Measurements from ENCODE around the gene PCDHB8. TPM values are rescaled to one million over a fixed set of nuclear protein-coding genes. Genes with fewer than 3 reads are reported as not detected.
"Not testable (repeated sequence)": the region's sequence is repeated elsewhere in the genome, so short reads cannot be mapped to it uniquely, and the experiment has no call there.

The PCDHB8 gene
- polyA plus RNA-seq, 3 donors = not detected

- H3K27me3 Mint-ChIP-seq (ENCODE audit: low read depth in 3 of 3) = peaks cover 10 to 50% (median 33%) of the 10 kb centered on the region in 3 donors
- no peak within 1 kb of the TSS for H2AFZ ChIP-seq (ENCODE audit: insufficient read depth, low read depth, low read length, poor library complexity, severe bottlenecking)
- intact Hi-C loops (cut with micrococcal nuclease) = no loop called here
- no peak for TF ChIP-seq CTCF (IDR thresholded peaks at IDR 0.05)
- no peak within 1 kb of the TSS for H3K4me3 ChIP-seq (replicated peaks in 1 of 3; ENCODE audit: low read depth in 2 of 3, low read length in 3 of 3)
- H3K9me3 ChIP-seq (replicated peaks in 1 of 2; ENCODE audit: control insufficient read depth in 1 of 2, insufficient read depth in 1 of 2, low read length in 2 of 2) = peaks cover 44 to 57% of the 10 kb centered on the region in 2 donors
- H3K27ac Mint-ChIP-seq = no peak within 1 kb of the TSS
- H3K4me1 ChIP-seq (ENCODE audit: control insufficient read depth in 1 of 2, insufficient read depth in 2 of 2, low read length in 2 of 2) = no peaks in the 10 kb centered on the region
- no peak within 1 kb of the TSS for H3K4me3 Mint-ChIP-seq
- no peak within 1 kb of the TSS for H3K9ac ChIP-seq (ENCODE audit: insufficient read depth, low read length, poor library complexity, severe bottlenecking)
- WGBS (ENCODE audit: insufficient coverage) = 4% methylated on average over 4 of the region's 9 CpGs
- H4K20me1 ChIP-seq (ENCODE audit: insufficient read depth, low read length) = no peaks in the 10 kb centered on the region
- H3K4me2 ChIP-seq (replicated peaks; ENCODE audit: extremely low read depth, low read length, poor library complexity, severe bottlenecking) = no peak within 1 kb of the TSS
- H3K36me3 ChIP-seq (replicated peaks in 1 of 2; ENCODE audit: control insufficient read depth in 1 of 2, insufficient read depth in 2 of 2, low read length in 2 of 2) = no peaks in the 10 kb centered on the region
- no peaks in the 10 kb centered on the region for H3K36me3 Mint-ChIP-seq
- no peaks in the 10 kb centered on the region for H3K4me1 Mint-ChIP-seq
- peaks cover 2 to 39% of the 10 kb centered on the region in 2 donors for H3K27me3 ChIP-seq (ENCODE audit: control insufficient read depth in 2 of 2, insufficient read depth in 2 of 2, low read length in 2 of 2)
- H3K79me2 ChIP-seq (ENCODE audit: insufficient read depth, low read length) = no peaks in the 10 kb centered on the region
- DNase-seq = no peak
- no peak within 1 kb of the TSS for H3K27ac ChIP-seq (ENCODE audit: low read depth in 1 of 2, low read length in 2 of 2)
- H3K9me3 Mint-ChIP-seq = peaks cover 17 to 65% (median 59%) of the 10 kb centered on the region in 7 donors
These were observed 9.4 kb downstream of the PCDHB8 start, which contains the start of gene PCDHB9 for GRCh38 chr5:141186897-141187512. TSS of gene PCDHB9 (plus strand) at chr5:141187161. CDS start at chr5:141187319, 158 bp downstream.

- WGBS (ENCODE audit: insufficient coverage) = 29% methylated on average over 13 of the region's 37 CpGs
- Histone ChIP-seq H3K9me3 (replicated peaks in 1 of 2; ENCODE audit: control insufficient read depth in 1 of 2, insufficient read depth in 1 of 2, low read length in 2 of 2) (peaks cover 36 to 52% of the 10 kb centered on the region in 2 donors), H3K27me3 (ENCODE audit: control insufficient read depth in 2 of 2, insufficient read depth in 2 of 2, low read length in 2 of 2) (peaks cover 2 to 33% of the 10 kb centered on the region in 2 donors)
- H3K79me2 ChIP-seq (ENCODE audit: insufficient read depth, low read length); H3K27ac ChIP-seq (ENCODE audit: low read depth in 1 of 2, low read length in 2 of 2); intact Hi-C loops (cut with micrococcal nuclease); H4K20me1 ChIP-seq (ENCODE audit: insufficient read depth, low read length); H3K27ac Mint-ChIP-seq; H3K4me1 Mint-ChIP-seq; H3K4me1 ChIP-seq (ENCODE audit: control insufficient read depth in 1 of 2, insufficient read depth in 2 of 2, low read length in 2 of 2); H2AFZ ChIP-seq (ENCODE audit: insufficient read depth, low read depth, low read length, poor library complexity, severe bottlenecking); H3K36me3 ChIP-seq (replicated peaks in 1 of 2; ENCODE audit: control insufficient read depth in 1 of 2, insufficient read depth in 2 of 2, low read length in 2 of 2); H3K9ac ChIP-seq (ENCODE audit: insufficient read depth, low read length, poor library complexity, severe bottlenecking); H3K36me3 Mint-ChIP-seq; DNase-seq; H3K4me3 ChIP-seq (replicated peaks in 1 of 3; ENCODE audit: low read depth in 2 of 3, low read length in 3 of 3); H3K4me3 Mint-ChIP-seq; H3K4me2 ChIP-seq (replicated peaks; ENCODE audit: extremely low read depth, low read length, poor library complexity, severe bottlenecking): not testable (repeated sequence)
- Mint-ChIP-seq H3K9me3 (peaks cover 18 to 65% (median 57%) of the 10 kb centered on the region in 7 donors), H3K27me3 (ENCODE audit: low read depth in 3 of 3) (peaks cover 10 to 44% (median 37%) of the 10 kb centered on the region in 3 donors)
These were observed 11.1 kb downstream of the PCDHB8 start for GRCh38 chr5:141188682-141189081.

DNA sequence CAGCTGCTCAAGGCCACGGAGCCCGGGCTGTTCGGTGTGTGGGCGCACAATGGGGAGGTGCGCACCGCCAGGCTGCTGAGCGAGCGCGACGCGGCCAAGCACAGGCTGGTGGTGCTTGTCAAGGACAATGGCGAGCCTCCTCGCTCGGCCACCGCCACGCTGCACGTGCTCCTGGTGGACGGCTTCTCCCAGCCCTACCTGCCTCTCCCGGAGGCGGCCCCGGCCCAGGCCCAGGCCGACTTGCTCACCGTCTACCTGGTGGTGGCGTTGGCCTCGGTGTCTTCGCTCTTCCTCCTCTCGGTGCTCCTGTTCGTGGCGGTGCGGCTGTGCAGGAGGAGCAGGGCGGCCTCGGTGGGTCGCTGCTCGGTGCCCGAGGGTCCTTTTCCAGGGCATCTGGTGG, 11.5 kb downstream of the PCDHB8 start:
- H2AFZ ChIP-seq (ENCODE audit: insufficient read depth, low read depth, low read length, poor library complexity, severe bottlenecking); H3K4me1 Mint-ChIP-seq; H3K36me3 Mint-ChIP-seq; H4K20me1 ChIP-seq (ENCODE audit: insufficient read depth, low read length); H3K9ac ChIP-seq (ENCODE audit: insufficient read depth, low read length, poor library complexity, severe bottlenecking); H3K79me2 ChIP-seq (ENCODE audit: insufficient read depth, low read length); H3K27ac Mint-ChIP-seq; H3K4me1 ChIP-seq (ENCODE audit: control insufficient read depth in 1 of 2, insufficient read depth in 2 of 2, low read length in 2 of 2); intact Hi-C loops (cut with micrococcal nuclease); H3K36me3 ChIP-seq (replicated peaks in 1 of 2; ENCODE audit: control insufficient read depth in 1 of 2, insufficient read depth in 2 of 2, low read length in 2 of 2); H3K4me3 ChIP-seq (replicated peaks in 1 of 3; ENCODE audit: low read depth in 2 of 3, low read length in 3 of 3); H3K4me2 ChIP-seq (replicated peaks; ENCODE audit: extremely low read depth, low read length, poor library complexity, severe bottlenecking); H3K27ac ChIP-seq (ENCODE audit: low read depth in 1 of 2, low read length in 2 of 2); DNase-seq: not testable (repeated sequence)
- Mint-ChIP-seq H3K4me3 (peak overlapping the region in 1 of 2 donors; percentile 39), H3K9me3 (peaks cover 18 to 66% (median 58%) of the 10 kb centered on the region in 7 donors), H3K27me3 (ENCODE audit: low read depth in 3 of 3) (peaks cover 10 to 43% (median 37%) of the 10 kb centered on the region in 3 donors)
- Histone ChIP-seq H3K9me3 (replicated peaks in 1 of 2; ENCODE audit: control insufficient read depth in 1 of 2, insufficient read depth in 1 of 2, low read length in 2 of 2) (peaks cover 36 to 50% of the 10 kb centered on the region in 2 donors), H3K27me3 (ENCODE audit: control insufficient read depth in 2 of 2, insufficient read depth in 2 of 2, low read length in 2 of 2) (peaks cover 2 to 32% of the 10 kb centered on the region in 2 donors)
- WGBS (ENCODE audit: insufficient coverage) = 21% methylated on average over 9 of the region's 35 CpGs
